H1 (cell line): Measurements from ENCODE around the gene GTF3C5. TPM values are rescaled to one million over a fixed set of nuclear protein-coding genes. Genes with fewer than 3 reads are reported as not detected.

Source experiments
- polyA plus RNA-seq, 7 experiments: library from polyadenylated mRNA; depleted of rRNA in 3 of 7; stranded (reverse) in 5 of 7; unstranded in 2 of 7; fragments of >200 nt in 5 of 7; fragments of 200-250 nt in 2 of 7; gene quantifications; 1 replicate in 5 of 7; 2 replicates in 1 of 7; 4 replicates in 1 of 7; pipeline versions ENCODE4 v1.2.1 to v1.2.3, GENCODE V29; 2011 to 2013; ENCODE audit warnings: missing spikeins in 2 of 7, mixed read lengths in 2 of 7
- total RNA-seq: library from RNA; stranded (reverse); fragmentation: NEBNext Ultra II Directional; extraction: Animal tissue kit (Norgen Biotek cat#: 25700); gene quantifications from 2 replicates; pipeline ENCODE4 v1.2.1, GENCODE V29; 2021
- TF ChIP-seq, protein P1 (sequence below): IDR thresholded peaks from 2 replicates; pipeline ENCODE4 v1.6.1; 2012; ENCODE audit warnings: low read length, inconsistent platforms

GTF3C5 gene
- total and polyA plus RNA-seq, 2 of the 8 experiments (the other 6 are each of a cell fraction or from before 2014, with no cell fraction given), result 78.7 to 87.1 TPM

DNA sequence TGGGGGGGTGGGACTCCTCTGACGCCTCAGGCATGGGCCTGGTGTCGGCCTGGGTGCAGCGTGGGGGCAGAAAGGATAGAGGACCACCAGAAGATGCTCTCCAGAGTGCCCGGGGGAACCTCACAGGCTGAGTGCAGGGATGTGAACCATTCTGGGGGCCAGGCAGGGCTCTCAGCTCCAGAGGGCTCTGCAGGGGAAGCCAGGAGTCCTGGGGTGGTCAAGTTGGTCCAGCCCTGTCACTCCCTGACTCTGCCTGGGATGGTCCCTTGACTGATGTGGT, 45.8 kb upstream of the GTF3C5 start (continued):
- TF ChIP-seq, protein P1, sequence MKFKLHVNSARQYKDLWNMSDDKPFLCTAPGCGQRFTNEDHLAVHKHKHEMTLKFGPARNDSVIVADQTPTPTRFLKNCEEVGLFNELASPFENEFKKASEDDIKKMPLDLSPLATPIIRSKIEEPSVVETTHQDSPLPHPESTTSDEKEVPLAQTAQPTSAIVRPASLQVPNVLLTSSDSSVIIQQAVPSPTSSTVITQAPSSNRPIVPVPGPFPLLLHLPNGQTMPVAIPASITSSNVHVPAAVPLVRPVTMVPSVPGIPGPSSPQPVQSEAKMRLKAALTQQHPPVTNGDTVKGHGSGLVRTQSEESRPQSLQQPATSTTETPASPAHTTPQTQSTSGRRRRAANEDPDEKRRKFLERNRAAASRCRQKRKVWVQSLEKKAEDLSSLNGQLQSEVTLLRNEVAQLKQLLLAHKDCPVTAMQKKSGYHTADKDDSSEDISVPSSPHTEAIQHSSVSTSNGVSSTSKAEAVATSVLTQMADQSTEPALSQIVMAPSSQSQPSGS, result no peak
